ENCODE data around the gene HOXA6.
A peak's percentile ranks its signal among the peaks of the same experiment; 100 is the strongest.

Gene HOXA6

DNA sequence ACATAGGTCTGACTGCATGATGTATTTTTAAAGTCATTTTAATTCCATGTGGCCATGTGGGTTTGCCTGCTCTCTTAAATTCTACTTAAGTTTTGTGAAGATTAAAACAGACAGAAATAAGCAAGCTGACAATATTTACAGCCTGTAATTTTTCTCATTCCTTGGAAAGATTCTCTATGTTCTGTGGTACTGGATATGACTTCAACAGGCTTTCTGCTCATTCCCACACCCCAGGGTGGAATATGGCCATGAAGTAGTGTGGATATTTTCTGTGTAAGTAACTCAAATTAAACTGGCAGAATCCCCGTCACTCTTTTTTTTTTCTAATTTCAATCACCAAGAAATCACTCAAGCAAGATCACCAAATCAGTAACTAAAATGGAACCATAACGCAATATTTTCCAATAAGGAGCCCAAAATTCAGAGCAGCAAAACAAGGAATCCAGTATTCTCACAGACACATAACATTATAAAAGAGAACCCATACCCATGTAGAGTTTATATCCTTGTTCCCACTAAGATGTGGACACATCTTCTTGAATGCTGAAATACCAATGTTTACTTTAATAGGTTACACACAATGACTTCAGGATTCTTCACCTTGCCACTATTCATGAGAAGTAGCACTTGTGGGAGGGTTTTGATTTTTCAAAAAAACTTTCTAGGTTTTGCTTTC lies 9.8 kb downstream of the HOXA6 start:
- no peak for DNase-seq (ENCODE audit: low read depth)

- DNase-seq (ENCODE audit: low read depth): peak; percentile 95
Observed at GRCh38 chr7:27134392-27134791, 13.2 kb downstream of the HOXA6 start.

GRCh38 chr7:27133409-27134231 lies 14.0 kb downstream of the HOXA6 start:
- DNase-seq (ENCODE audit: low read depth): no peak

- DNase-seq (ENCODE audit: low read depth): no peak
Observed at GRCh38 chr7:27132978-27133377, 14.6 kb downstream of the HOXA6 start.

GRCh38 chr7:27132214-27132613 lies 15.4 kb downstream of the HOXA6 start:
- DNase-seq (ENCODE audit: low read depth): no peak

DNA sequence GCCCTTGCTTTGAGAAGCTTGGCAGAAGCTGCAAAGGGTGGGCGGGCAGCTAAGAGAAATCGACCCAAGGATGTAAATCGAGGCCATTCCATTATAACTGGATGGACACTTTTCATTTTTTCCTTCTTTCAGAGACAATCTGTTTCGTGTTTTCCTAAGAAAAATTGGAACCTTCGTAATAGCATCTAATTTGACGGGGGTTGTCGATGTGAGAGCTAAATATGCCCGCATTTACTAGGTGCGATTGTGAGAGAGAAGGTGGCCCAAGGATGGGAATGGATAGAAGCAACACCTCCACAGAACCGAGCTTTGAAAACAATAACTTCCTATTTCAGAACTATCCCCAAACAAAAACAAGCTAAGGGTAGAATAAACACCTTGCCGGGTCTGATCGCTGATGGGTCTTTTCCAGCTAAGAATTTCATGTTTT lies 16.2 kb downstream of the HOXA6 start:
- no peak for DNase-seq (ENCODE audit: low read depth)

DNA sequence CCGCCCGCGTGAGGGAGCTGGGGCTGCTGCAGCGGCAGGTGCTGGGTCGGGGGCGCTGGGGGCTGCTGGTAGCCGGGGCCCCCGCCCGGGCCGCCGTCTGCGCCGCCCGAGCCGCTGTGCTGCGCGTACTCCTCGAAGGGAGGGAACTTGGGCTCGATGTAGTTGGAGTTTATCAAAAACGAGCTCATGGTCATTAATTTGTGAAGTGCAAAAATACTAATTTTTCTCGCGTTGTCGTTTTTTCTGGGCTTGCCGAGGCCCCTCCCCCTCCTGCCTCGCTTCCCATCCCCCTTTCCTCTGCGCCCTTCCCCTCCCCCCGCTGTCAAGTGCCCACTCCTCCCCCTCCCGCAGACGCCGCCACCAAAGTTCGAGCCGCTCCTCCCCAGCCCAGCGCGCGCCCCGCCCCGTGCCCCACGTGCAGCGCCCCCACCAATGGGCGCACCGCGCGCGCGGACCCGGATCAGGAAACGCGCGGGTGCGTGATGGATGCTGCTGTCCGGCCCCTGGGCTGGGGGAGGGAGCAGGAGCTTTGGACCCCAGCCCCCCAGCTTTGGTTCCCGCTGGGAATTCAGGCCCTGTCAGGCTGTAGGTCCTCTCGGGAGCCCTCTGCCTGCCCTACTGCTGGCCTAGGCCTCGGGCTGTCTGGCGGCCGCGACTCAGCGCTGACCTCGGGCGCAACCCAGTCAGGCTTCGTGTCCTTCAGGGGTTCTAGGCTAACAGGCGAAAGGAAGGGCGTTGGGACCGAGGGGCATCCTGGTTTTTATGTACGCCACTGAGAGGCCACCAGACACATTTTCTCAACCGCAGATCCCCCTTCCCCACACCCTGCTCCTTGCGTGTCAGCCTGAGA lies 16.8 kb downstream of the HOXA6 start, which contains the start of gene HOXA4:
Gene HOXA4, minus strand, starts transcription at position 218 of the 850 bp plus-strand sequence. Its CDS starts 24 bp downstream, at position 194.
- peak; percentile 95 for DNase-seq (ENCODE audit: low read depth)

GRCh38 chr7:27129729-27130539 lies 17.6 kb downstream of the HOXA6 start:
- DNase-seq (ENCODE audit: low read depth): peak; percentile 68

DNA sequence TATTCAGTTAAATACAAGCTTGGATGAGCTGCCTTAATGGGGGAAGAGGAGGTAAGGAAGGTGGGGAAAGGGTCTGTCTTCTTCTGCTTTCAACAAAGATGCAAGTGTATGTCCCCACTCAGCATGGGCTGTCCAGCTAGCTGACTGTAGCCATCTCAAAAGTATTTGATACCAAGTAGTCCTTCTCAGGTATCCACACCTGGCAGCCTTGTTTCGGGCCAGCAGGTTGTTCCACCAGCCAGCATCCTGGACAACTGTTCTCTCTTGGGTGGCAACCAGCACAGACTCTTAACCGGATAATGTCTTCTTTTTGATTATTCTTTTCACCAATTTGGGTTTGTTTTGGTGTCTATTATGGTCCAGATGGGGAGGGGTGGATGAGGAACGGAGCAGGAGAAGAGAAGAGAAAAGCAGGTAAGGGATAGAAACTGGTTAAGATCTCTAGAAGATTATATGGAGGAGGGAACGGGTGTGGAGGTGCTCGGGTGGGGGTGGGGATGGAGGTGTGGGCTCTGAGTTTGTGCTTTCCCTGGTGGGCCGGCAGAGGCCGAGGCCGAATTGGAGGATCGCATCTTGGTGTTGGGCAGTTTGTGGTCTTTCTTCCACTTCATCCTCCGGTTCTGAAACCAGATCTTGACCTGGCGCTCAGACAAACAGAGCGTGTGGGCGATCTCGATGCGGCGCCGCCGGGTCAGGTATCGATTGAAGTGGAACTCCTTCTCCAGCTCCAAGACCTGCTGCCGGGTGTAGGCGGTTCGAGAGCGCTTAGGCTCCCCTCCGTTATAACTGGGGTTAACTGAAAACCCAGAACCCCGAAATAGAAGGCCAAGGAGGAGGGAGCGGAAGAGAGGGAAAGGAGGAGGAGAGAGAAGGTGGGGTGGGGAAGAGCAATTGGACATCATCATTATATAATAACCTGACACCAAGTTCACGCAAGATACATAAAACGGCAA lies 18.5 kb downstream of the HOXA6 start:
- DNase-seq (ENCODE audit: low read depth): no peak

GRCh38 chr7:27128034-27128433 lies 19.5 kb downstream of the HOXA6 start:
- no peak for DNase-seq (ENCODE audit: low read depth)

DNA sequence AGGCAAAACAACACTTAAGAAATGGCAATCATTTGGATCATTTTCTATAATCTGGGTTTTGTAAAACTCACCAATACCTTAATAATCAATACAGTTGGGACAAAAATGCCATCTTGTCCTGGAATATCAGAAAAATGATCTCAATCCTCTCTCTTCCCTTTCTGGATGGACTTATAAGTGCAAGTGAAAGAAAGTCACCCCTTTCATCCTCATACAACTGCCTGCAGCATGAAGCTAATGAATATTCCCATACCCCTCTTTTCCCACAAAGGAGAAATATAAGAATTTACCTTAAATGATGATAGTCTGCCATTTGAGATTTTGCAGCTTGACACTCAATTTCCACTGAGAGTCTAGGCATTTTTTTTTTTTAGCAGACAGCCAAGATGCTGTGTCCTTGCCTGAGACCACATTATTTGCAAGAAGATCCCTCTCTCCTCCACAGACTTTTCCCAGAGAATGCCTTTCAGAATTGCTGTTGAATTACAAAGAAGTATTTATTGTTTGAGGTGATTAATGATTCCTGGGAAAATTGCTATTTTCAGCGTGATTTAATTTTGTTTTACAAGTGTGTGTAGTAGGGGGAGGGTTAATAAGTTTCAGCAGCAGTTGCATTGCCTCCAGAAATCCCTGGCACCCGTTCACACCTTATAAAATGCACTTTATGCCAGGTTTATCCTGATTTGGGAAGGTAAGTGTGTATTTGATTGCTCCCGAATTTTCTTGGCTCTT lies 20.8 kb downstream of the HOXA6 start:
- no peak for DNase-seq (ENCODE audit: low read depth)

GRCh38 chr7:27125986-27126394 lies 21.6 kb downstream of the HOXA6 start:
- DNase-seq (ENCODE audit: low read depth): no peak

DNA sequence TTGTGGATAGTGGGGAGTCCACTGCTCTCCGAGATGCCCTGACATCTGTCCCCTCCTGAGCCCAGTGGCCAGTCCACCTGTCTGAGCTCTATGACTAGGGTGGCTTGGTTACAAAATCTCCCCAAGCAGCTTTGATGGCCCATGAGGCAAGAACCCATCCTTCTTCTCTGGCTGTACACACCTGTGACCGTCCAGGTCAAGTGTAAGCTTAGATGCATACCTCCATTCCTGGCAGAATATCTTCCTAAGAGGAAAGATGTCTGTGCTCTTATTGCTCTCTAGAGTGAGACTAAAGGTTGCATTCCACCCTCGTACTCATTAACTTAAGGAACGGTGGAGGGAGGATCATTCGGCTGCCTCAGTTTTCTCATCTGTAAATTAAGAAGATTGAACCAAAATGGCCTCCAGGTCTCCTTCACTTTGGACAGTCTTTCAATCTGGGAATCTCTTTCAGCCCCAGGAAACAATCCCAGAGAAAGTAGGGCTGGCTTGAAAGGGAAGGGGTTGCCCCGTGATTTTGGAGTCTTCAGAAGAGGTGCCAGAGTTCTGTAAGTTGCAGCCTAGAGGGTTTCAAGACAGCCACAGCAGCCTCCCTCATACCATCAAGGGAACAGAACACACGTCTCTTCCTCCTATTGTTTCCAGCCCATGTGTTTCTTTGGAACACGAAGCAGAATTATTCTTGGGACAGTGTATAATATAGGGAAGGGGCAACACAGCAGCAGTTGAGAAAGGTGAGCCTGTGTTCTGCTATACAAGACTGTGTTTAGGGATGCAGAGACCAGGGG lies 22.5 kb downstream of the HOXA6 start:
- no peak for DNase-seq (ENCODE audit: low read depth)

DNA sequence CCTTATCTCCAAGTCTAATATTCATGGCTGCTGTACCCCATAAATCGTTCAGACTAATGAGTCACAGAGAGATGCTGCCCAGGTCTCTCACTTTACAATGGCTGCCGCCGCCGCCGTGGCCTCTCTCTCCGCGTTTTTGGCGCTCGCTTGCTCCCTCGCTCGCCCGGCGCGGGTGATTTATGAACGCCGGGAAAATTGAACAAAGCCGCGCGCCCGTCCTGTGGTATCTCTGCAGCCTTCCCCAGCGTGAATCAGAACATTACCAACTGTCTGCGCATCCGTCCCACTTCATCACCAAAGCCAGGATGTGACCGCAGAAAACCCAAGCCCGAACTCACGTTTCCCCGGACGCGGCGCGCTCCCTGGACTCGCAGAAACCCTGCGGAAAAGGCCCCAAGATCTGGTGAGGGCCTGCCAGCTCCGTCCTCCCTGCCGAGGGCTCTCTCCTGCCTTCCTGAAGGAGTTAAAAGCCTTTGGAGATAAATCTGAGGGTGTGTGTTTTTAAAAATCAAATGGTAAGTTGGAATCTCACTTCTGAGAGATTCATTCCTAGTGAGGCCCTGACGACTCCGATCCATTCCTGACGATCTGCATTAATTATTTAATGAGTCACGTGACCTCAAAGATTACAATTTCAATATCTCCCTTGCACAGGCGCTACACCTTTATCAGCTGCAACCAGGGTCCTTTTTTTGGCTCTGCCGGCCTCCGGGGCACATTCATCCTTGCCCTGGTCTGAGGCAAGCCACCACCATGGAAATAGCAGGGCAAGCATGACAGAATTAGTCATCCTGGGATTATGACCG lies 23.3 kb downstream of the HOXA6 start:
- peak; percentile 92 for DNase-seq (ENCODE audit: low read depth)

- no peak for DNase-seq (ENCODE audit: low read depth)
Observed at GRCh38 chr7:27123477-27124053, 24.0 kb downstream of the HOXA6 start.

GRCh38 chr7:27123007-27123476 lies 24.5 kb downstream of the HOXA6 start:
- DNase-seq (ENCODE audit: low read depth): no peak
